Measurements from ENCODE around the gene KRTAP1-5.

GRCh38 chr17:41058741-41059140, 31.7 kb upstream of the KRTAP1-5 start:
- TF ChIP-seq CTCF (IDR thresholded peaks at IDR 0.05) (no peak), POLR2A (IDR thresholded peaks at IDR 0.05) (no peak)
